Measurements from ENCODE around the gene IFNG.
A peak's percentile ranks its signal among the peaks of the same experiment; 100 is the strongest.

IFNG gene

GRCh38 chr12:68163560-68164081 lies 4.1 kb upstream of the IFNG start:
- no peak for DNase-seq (ENCODE audit: extremely low read depth, low read depth)
- TF ChIP-seq CTCF (IDR thresholded peaks at IDR 0.05; ENCODE audit: low read depth, low read length), result no peak

DNA sequence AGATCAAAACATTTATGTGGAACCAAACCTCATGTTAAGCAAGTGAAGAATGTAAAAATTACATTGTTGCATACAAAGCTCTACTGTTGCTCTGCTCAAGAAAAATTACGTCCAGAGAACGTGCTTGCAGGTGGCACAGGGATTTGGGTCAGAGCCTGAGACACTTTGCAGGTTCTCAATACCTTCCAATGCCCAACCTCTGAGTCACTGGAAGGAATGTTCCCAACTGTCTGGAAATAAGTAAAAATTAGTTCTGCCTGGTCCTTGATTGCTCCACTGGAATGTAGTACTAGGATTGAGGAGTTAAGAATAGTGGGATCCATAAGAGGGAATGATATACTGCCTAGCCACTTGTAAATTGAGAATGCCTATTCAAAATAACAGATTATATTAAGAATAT lies 2.8 kb upstream of the IFNG start:
- no peak for TF ChIP-seq CTCF (IDR thresholded peaks at IDR 0.05; ENCODE audit: low read depth, low read length)
- DNase-seq (ENCODE audit: extremely low read depth, low read depth), result no peak

DNA sequence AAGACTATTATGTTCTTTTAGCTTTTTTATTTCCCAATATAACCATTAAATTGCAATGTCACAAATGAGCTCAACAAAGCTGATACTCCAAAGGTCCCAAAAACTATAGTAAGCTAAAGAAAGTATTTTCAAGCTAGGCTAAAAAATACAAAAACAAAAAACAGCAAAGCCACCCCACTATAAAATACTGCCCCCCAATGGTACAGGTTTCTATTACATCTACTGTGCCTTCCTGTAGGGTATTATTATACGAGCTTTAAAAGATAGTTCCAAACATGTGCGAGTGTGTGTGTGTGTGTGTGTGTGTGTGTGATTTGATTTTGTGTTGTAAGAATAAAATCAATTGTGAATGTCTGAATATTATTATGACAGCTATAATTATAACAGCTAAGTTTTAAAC lies 1.1 kb downstream of the IFNG start:
- TF ChIP-seq CTCF (IDR thresholded peaks at IDR 0.05; ENCODE audit: low read depth, low read length), result peak; percentile 28
- DNase-seq (ENCODE audit: extremely low read depth, low read depth), result no peak

- TF ChIP-seq CTCF (IDR thresholded peaks at IDR 0.05; ENCODE audit: low read depth, low read length), result no peak
- DNase-seq (ENCODE audit: extremely low read depth, low read depth), result no peak
Measured at GRCh38 chr12:68157380-68157779, 2.2 kb downstream of the IFNG start.

DNA sequence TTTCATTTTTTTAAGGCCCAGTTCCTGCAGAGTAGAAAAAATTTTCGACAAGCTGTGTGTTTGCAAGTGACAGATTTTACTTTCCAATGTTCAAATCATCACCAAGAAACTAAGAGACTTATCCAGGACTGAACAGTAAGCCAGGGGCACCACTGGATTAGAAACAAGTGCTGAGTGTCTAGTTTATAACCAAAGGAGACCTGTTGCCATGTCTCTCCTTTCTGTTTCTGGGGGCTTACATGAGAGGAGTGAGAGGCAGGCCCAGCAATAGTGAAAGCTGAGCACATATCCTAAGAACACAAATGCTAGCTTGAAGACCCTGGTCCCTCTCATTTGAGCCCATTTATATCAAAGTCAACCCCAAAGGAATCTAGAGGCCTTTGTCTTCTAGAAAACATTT lies 2.9 kb downstream of the IFNG start:
- no peak for DNase-seq (ENCODE audit: extremely low read depth, low read depth)
- TF ChIP-seq CTCF (IDR thresholded peaks at IDR 0.05; ENCODE audit: low read depth, low read length), result no peak

GRCh38 chr12:68154779-68155178 lies 4.8 kb downstream of the IFNG start:
- no peak for TF ChIP-seq CTCF (IDR thresholded peaks at IDR 0.05; ENCODE audit: low read depth, low read length)
- DNase-seq (ENCODE audit: extremely low read depth, low read depth), result no peak

DNA sequence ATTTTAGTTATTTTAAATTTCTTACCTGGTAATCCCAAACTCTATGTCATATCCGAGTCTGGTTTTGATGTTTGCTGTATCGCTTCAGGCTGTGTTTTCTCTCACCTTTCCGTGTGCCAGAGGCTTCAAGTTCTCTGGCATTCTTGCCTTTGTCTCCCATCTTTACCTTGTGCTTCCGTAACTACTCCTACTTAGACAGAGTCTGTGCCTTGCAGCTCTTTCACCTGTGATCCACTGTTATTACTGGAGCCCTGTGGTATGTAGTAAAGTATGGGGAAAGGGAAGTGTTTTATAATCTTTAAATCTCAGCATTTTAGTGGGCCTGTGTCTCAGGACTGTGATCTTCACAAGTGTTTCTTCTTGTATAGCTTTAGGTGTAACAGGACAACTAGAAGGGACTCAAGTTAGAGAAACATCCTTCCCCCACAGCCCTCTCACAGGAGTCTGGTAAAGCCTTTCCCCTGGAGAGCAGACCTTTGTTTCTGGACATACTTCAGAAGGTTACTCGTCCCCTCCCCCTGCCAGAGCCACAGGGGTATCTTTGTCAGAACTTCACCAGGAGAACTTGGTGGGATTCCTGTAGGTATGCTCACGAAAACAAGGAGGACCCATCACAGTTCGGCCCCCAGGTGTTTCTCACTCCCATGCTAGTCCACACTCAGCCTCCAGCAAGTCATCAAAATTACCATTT lies 11.1 kb downstream of the IFNG start:
- TF ChIP-seq CTCF (IDR thresholded peaks at IDR 0.05; ENCODE audit: low read depth, low read length), result no peak
- no peak for DNase-seq (ENCODE audit: extremely low read depth, low read depth)

Measured in AG09319 (cell line).